ENCODE data around the gene LRP5.
A peak's percentile ranks its signal among the peaks of the same experiment; 100 is the strongest.
"Not testable (repeated sequence)": the region's sequence is repeated elsewhere in the genome, so short reads cannot be mapped to it uniquely, and the experiment has no call there.

The LRP5 gene

DNA sequence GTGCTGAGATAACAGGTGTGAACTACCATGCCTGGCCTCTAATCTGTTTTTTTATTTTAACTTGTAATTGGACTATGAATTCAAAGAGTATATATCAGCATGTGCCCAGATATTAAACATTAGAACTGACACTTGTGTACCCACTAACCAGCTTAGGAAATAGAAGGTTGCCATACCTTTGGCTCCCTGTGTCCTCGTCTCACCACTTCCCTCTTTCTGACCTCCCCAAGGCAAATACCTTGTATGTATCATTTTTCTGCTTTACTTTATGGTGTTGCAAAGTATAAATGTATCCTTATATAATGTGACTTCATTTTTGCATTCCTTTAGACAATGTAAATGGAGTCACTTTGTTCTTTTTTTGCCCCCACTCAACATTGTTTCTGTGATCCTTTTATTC is 157.3 kb downstream of the LRP5 start:
- DNase-seq (ENCODE audit: low read depth): no peak

DNA sequence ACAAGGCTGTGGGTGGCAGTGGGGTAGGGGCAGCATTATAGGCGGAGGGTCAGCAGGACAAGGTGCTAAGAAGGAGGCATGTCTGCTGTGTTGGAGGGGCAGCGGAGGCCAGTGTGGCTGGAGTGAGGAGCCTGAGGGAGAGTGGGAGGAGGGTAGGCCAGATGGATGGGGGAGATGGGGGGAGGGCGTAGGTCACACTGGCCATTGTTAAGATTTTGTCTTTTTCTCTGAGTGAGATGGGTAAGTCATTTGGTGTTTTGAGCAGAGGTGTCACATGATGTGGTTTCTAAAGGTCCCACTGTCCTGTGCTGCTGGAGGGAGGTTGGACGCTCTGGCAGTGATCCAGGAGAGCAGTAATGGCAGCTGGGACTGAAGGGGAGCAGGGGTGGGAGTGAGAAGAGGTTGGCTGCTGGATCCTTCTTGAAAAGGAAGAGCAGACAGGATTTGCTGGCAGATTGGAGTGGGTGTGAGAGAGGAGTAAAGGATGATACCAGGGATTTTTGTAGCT is 158.0 kb downstream of the LRP5 start:
- DNase-seq (ENCODE audit: low read depth): no peak

DNA sequence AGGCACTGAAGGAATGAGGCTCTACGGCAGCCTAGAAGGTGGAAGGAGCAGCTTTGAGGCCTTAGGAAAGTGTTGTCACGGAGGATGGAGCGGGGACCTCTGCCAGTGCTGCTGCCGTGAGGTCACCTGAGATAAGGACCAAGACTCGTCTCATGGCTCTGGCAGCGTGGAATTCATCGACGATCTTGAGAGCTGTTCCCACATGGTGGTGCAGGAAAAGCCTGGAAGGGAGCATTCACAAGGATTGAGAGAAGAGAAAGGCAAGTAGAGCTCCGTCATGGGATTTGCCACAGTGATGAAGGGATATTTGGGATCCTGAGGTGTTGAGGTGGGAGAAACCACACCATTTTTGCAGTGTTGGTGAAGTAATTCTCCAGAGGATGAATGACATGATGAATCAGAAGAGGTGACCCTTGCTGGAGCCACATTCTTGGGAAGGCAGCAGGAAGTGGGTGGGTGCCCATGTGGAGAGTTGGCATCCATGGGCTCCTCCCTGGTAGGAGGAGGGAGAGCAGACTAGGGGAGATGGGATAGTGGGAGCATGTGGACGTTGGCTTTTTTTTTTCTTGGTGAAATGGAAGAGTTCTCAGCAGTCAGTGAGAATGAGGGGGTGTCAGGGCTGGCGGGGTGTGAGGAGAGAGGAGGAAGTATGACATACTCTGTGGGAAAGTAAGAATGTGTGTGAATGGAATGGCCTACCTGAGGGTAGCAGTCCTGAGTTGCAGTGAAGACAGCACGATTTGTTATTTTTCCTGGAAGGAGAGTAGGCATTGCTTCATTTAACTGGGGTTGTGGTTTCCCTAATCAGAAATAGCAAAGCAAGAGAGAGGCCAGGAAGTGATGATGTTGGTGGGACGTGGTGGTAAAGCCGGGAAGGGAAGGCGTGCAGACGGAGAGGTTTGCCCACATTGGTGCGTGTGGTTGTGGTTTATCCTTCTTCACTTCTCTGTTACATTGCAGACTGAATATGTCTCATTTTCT is 159.3 kb downstream of the LRP5 start:
- DNase-seq (ENCODE audit: low read depth): peak; percentile 57

DNA sequence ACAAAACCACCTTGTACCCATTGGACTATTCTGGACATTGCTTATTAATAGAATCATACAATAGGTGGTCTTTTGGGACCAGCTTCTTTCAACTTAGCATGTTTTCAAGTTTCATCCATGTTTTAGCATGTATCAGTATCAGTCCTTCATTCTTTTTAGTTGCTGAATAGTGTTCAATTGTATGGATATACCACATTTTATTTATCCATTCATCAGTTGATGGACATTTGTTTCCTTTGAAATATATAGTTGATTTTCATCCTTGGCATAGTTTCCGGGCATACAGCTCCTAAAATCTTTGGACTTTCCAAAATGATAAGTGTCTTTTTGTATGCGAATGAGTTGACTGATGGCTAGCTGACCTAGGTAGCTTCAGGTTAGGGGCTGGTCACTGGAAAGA is 160.4 kb downstream of the LRP5 start:
- DNase-seq (ENCODE audit: low read depth): no peak

DNA sequence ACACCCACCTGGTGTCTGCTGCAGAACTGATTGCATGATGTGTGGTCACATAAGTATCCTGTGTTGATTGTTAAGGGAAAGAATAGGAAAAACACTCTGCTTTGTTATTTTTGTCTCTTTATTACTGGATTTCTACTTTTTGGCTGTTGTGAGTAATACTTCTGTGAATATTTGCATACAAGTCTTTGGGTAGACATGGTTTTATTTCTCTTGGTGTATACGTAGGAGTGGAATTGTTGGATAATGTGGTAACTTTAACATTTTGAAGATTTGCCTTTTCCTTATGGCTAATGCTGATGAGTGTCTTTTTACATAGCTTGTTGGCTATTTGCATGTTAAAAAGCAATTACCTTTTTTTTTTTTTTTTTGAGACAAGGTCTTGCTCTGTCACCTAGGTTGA is 161.3 kb downstream of the LRP5 start:
- DNase-seq (ENCODE audit: low read depth): no peak

DNA sequence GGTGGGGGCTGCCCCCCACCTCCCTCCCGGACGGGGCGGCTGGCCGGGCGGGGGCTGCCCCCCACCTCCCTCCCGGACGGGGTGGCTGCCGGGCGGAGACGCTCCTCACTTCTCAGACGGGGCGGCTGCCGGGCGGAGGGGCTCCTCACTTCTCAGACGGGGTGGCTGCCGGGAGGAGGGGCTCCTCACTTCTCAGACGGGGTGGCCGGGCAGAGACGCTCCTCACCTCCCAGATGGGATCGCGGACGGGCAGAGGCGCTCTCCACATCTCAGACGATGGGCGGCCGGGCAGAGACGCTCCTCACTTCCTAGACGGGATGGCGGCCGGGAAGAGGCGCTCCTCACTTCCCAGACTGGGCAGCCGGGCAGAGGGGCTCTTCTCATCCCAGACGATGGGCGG is 163.2 kb downstream of the LRP5 start:
- not testable (repeated sequence) for DNase-seq (ENCODE audit: low read depth)

DNA sequence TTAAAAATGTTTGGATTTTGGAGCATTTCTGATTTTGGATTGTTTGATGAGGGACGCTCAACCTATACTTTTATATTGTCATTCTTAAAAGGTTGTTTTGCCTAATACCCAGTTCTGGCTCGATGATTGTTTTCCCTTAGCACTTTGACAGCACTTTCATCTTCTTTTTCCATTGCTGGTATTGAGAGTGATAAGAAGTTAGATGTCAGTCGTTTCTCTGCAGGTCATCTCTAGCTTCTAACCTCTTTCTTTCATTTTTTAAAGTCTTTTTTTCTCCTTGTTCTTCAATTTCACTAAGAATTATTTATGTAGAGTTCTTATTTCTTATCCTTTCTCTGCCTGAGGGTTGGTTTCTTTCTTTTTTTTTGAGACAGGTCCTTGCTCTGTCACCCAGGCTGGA is 167.0 kb downstream of the LRP5 start:
- DNase-seq (ENCODE audit: low read depth): no peak

DNA sequence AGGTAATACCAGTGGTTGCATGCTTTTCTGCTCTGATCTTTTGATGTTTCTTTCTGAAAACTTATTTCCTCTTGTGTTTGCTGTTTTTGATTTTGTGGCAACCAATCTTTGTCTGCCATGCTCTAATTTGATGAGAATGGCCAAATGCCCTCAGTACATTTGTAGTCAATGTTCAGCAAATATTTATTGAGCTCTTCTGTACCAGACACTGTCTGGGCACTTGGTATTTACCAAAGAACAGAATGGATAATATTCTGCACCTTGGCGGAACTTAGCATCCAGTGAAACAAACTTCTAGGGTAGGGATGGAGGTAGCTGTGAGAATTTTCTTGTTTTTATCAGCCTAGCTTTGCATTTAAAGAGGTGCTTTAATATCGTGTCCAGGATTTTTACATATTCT is 167.8 kb downstream of the LRP5 start:
- DNase-seq (ENCODE audit: low read depth): no peak

DNA sequence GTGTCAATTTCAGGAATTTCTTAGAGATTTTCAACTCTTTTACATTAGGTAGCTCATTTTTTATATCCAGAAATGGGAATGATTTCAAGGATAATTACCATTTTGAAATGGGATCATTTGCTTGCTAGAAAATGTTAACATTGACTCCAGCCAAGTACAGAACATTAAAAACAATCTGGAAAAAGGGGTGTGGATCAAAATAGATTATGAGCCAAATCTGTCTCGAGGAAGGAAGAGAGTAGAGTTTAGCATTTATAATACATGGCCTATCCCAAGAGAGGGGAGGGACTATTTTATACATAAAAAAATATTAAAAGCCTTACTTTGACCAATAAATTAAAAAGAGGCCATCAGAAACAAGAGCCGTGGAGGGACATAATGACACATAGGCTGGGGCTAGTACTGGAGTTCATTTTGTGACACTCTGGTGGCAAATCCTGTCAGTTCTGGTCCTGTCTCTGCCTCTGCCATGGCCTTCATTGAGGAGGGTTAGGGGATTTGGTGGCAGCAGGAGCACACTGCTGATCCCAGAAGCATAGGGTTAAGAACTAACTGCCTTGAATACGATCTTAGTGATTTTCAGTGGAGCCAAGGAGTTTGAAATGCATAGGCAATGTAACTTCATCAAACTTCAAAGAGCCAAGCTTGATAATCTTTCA is 168.6 kb downstream of the LRP5 start:
- DNase-seq (ENCODE audit: low read depth): no peak

DNA sequence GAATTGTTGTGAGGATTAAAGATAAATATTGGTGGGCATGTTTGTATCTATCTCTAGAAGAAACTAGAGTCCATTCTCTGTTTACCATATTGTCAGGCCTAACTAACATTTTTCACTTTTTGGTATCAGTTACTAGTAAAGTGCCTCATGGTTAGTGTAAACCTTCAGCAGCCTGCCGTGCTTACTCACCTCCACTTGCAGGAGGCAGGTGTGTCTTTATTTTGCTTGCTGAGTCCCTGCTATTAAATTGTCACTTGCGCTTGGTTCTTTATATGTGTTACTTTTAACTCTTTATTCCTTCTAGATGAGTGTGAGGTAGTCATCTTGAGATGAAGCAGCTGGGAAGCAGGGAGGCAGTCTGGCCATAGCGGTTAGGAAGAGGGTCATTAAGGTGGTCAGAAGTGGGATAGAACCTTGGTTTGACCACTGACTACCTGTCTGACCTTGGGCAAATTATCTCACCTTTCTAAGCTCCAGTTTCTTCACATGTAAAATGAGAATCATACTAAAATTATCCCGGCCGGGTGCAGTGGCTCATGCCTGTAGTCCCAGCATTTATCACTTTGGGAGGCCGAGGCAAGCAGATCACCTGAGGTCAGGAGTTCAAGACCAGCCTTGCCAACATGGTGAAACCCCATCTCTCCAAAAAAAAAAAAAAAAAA is 169.3 kb downstream of the LRP5 start:
- DNase-seq (ENCODE audit: low read depth): no peak

DNA sequence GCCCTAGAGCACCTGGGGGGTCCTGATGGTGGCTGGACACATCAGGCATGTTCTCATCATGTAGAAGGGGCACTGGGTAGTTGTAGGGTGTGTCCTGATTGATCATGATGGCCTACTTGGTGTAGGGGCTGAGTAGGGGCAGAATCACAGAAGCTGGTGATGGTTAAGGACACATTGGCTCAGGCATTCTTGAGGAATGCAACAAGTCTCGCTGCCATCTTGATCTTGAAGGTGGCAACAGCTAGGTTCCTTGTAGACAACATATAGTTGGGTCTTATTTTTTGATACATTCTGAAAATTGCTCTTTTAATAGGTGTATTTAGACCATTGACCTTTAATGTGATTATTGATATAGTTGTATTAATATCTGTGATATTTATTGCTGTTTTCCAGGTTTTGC is 176.2 kb downstream of the LRP5 start:
- DNase-seq (ENCODE audit: low read depth): no peak

DNA sequence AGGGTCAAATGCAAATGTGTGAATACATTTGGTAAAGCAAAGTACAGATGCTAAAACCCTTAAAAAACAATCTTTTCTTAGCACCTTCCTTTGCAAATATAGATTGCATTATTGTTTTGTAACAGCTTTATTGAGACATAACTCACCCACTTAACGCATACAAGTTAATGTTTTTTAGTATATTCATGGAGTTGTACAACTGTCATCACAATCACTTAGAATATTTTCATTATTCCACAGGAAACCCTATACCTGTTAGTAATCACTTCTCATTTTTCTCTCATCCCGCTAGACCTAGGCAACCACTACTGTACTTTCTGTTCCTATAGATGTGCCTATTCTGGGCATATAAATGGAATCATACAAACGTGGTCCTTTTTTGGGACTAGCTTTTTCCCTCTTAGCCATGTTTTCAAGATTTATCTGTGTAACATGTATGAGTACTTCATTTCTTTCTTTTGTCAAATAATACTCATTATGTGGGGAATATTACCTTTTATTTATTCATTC is 182.9 kb downstream of the LRP5 start:
- no peak for DNase-seq (ENCODE audit: low read depth)

DNA sequence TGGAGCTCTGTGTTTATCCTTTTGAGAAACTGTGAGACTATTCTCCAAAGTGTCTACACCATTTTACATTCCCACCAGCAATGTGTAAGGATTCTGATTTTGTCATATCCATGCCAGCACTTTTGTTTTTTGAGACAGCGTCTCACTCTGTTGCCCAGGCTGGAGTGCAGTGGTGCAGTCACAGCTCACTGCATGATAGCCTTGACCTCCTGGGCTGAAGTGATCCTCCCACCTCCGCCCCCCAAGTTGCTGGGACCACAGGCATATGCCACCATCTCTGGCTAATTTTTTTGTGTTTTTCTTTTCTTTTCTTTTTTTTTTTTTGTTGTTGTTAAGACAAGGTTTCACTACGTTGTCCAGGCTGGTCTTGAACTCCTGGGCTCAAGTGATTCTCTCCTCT is 183.5 kb downstream of the LRP5 start:
- no peak for DNase-seq (ENCODE audit: low read depth)

DNA sequence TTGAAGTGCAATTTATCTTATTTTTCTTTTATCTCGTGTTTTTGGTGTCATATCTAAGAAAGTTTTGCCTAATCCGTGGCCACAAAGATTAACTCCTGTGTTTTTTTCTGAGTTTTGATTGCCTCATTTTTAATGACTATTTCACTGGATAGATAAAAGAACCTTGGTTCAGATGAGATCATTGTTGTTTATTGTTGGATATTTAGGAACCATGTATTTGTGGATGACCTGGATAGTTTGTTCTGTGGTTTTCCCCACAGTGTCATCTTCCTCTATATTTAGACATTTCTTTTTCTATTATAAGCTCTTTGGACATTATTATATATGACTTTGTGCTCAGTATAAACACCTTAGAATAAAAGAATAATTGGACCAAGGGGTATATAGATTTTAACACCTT is 185.4 kb downstream of the LRP5 start:
- DNase-seq (ENCODE audit: low read depth): no peak

DNA sequence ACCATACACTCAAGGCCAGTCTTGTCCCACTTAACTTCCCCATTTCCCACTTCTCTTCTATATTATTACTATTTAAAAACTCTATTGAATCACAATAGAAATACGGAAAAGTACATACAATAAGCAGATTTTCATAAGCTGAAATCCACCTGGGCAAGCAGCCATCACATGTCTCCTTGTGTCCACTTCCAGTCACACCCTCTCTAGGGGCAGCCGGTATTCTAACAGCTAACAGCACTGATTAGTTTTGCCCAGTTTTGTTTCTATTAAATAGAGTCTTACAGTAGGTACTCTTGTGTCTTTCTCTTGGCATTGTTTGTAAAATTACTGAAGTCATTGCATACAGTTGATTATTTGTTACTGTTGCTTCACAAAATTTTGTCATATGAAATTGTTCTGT is 185.9 kb downstream of the LRP5 start:
- no peak for DNase-seq (ENCODE audit: low read depth)
